Nephron (organoid): Measurements from ENCODE around the gene VAMP1.
"Not testable (repeated sequence)": the region's sequence is repeated elsewhere in the genome, so short reads cannot be mapped to it uniquely, and the experiment has no call there.

Source experiments
- H3K27ac Mint-ChIP-seq, 3 experiments: 2 replicates each; pipeline ENCODE4 v1.8.0; 2020; ENCODE audit warnings: mixed read lengths in 3 of 3, mild to moderate bottlenecking in 2 of 3, moderate library complexity in 1 of 3
- H3K27me3 Mint-ChIP-seq: 2 replicates; pipeline ENCODE4 v1.8.0; 2021; ENCODE audit warnings: low read depth, mild to moderate bottlenecking, moderate library complexity, mixed read lengths
- H3K36me3 Mint-ChIP-seq: 2 replicates; pipeline ENCODE4 v1.8.0; 2020; ENCODE audit warnings: low read depth, mixed read lengths
- H3K4me1 Mint-ChIP-seq: 2 replicates; pipeline ENCODE4 v1.8.0; 2020; ENCODE audit warnings: mixed read lengths
- H3K4me3 Mint-ChIP-seq, 3 experiments: 2 replicates each; pipeline ENCODE4 v1.8.0; 2020; ENCODE audit warnings: mild to moderate bottlenecking in 3 of 3, mixed read lengths in 3 of 3, moderate library complexity in 2 of 3
- H3K9me3 Mint-ChIP-seq: 2 replicates; pipeline ENCODE4 v1.8.0; 2020; ENCODE audit warnings: mixed read lengths
- TF ChIP-seq, protein P1 (sequence below), 3 experiments: fragments of 200-600 bp; sonication (generic); IDR thresholded peaks; one replicate each; pipeline ENCODE4 v1.5.0; 2021; ENCODE audit warnings: antibody characterized with exemption in 3 of 3; ENCODE audit not compliant: unreplicated experiment in 3 of 3

The VAMP1 gene

DNA sequence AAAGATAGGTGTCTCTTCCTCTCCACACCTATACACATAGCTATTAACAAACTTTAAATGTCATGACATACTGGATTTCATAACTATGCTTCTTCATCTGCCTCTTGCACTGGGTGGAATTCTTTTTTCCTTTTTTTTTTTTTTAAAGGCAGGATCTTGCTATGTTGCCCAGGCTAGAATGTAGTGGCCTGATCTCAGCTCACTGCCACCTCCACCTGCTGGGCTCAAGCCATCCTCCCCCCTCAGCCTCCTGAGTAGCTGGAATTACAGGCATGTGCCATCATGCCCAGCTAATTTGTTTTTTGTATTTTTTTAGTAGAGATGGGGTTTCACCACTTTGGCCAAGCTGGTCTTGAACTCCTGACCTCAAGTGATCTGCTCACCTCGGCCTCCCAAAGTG lies 17.8 kb upstream of the VAMP1 start:
- H3K27ac Mint-ChIP-seq, result no peak overlapping the region
- H3K9me3 Mint-ChIP-seq, result no peaks in the 10 kb centered on the region
- peaks cover 4% of the 10 kb centered on the region for H3K36me3 Mint-ChIP-seq
- TF ChIP-seq, protein P1, sequence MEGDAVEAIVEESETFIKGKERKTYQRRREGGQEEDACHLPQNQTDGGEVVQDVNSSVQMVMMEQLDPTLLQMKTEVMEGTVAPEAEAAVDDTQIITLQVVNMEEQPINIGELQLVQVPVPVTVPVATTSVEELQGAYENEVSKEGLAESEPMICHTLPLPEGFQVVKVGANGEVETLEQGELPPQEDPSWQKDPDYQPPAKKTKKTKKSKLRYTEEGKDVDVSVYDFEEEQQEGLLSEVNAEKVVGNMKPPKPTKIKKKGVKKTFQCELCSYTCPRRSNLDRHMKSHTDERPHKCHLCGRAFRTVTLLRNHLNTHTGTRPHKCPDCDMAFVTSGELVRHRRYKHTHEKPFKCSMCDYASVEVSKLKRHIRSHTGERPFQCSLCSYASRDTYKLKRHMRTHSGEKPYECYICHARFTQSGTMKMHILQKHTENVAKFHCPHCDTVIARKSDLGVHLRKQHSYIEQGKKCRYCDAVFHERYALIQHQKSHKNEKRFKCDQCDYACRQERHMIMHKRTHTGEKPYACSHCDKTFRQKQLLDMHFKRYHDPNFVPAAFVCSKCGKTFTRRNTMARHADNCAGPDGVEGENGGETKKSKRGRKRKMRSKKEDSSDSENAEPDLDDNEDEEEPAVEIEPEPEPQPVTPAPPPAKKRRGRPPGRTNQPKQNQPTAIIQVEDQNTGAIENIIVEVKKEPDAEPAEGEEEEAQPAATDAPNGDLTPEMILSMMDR (IDR thresholded peaks at IDR 0.05; ENCODE audit: unreplicated experiment in 3 of 3), result no peak
- H3K27me3 Mint-ChIP-seq, result no peaks in the 10 kb centered on the region
- no peak overlapping the region for H3K4me3 Mint-ChIP-seq
- H3K4me1 Mint-ChIP-seq, result peaks cover 12% of the 10 kb centered on the region

DNA sequence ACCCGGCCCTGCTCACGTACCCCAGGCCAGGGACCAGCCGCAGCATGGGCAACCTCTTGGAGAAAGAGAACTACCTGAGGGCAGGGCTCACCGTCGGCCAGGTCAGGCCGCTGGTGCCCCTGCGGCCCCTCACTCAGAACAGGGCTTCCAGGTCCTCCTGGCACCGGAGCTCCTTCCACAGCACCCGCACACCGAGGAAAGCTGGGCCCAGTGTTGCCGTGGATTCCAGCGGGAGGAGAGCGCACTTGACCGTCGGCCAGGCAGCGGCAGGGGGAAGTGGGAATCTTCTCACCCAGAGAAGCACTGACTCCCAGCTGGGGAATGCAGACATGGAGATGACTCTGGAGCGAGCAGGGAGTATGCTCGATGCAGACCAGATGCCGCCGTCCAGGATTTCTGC lies 7.9 kb upstream of the VAMP1 start:
- Mint-ChIP-seq H3K4me1 (no peaks in the 10 kb centered on the region), H3K27ac (no peak overlapping the region), H3K27me3 (peaks cover 14% of the 10 kb centered on the region), H3K9me3 (peaks cover 3% of the 10 kb centered on the region), H3K36me3 (no peaks in the 10 kb centered on the region), H3K4me3 (no peak overlapping the region)
- TF ChIP-seq, protein P1 (IDR thresholded peaks at IDR 0.05; ENCODE audit: unreplicated experiment in 3 of 3), result no peak

DNA sequence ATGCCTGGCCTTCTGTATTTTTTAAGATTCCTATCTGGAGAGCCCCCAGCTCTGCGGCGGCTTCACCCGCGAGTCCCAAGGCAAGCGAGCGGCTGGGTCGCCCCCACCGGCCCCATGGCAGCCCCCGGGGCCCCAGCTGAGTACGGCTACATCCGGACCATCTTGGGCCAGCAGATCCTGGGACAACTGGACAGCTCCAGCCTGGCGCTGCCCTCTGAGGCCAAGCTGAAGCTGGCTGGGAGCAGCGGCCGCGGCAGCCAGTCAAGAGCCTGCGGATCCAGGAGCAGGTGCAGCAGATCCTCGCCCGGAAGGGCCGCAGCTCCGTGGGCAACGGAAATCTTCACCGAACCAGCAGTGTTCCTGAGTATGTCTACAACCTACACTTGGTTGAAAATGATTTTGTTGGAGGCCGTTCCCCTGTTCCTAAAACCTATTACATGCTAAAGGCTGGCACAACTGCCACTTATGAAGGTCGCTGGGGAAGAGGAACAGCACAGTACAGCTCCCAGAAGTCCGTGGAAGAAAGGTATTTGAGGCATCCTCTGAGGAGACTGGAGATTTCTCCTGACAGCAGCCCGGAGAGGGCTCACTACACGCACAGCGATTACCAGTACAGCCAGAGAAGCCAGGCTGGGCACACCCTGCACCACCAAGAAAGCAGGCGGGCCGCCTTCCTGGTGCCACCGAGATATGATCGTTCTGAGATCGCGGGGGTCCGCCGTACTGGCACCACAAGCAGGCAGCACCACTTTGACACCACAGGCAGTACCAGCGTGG lies 7.3 kb upstream of the VAMP1 start:
- H3K9me3 Mint-ChIP-seq, H3K27ac Mint-ChIP-seq, H3K4me1 Mint-ChIP-seq, H3K4me3 Mint-ChIP-seq, H3K36me3 Mint-ChIP-seq: not testable (repeated sequence)
- H3K27me3 Mint-ChIP-seq, result peaks cover 13% of the 10 kb centered on the region

DNA sequence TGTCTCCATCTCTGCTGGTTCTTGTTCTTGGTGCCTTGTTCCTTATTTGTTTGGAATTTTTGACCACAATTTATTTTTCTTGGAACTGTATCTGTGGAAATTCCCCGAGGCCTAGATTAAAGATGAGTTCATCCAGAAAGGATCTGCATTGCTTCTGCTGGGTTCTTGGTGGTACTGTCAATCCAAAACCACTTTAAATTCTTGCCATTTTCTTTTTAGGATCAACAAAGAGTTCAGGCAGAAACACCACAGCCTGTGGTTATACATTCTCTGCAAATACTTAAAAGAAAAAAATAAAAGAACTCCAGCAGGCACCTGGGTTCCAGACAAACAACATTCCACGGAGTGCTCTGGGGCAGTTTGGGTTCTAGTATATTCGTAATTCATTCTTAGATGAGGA lies 6.0 kb upstream of the VAMP1 start:
- no peak overlapping the region for H3K27ac Mint-ChIP-seq
- no peaks in the 10 kb centered on the region for H3K4me1 Mint-ChIP-seq
- peaks cover 8% of the 10 kb centered on the region for H3K27me3 Mint-ChIP-seq
- H3K9me3 Mint-ChIP-seq, result peaks cover 3% of the 10 kb centered on the region
- TF ChIP-seq, protein P1 (IDR thresholded peaks at IDR 0.05; ENCODE audit: unreplicated experiment in 3 of 3), result no peak
- H3K4me3 Mint-ChIP-seq, result no peak overlapping the region
- no peaks in the 10 kb centered on the region for H3K36me3 Mint-ChIP-seq

DNA sequence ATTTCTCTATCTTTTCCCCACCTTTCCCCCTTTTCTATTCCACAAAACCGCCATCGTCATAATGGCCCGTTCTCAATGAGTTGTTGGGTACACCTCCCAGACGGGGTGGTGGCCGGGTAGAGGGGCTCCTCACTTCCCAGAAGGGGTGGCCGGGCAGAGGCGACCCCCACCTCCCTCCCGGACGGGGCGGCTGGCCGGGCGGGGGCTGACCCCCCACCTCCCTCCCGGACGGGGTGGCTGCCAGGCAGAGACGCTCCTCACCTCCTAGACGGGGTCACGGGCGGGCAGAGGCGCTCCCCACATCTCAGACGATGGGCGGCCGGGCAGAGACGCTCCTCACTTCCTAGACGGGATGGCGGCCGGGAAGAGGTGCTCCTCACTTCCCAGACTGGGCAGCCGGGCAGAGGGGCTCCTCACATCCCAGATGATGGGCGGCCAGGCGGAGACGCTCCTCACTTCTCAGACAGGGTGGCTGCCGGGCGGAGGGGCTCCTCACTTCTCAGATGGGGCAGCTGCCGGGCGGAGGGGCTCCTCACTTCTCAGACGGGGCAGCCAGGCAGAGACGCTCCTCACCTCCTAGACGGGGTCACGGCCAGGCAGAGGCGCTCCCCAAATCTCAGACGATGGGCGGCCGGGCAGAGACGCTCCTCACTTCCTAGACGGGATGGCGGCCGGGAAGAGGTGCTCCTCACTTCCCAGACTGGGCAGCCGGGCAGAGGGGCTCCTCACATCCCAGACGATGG lies 4.9 kb upstream of the VAMP1 start:
- H3K27ac Mint-ChIP-seq, H3K36me3 Mint-ChIP-seq, H3K4me3 Mint-ChIP-seq, H3K4me1 Mint-ChIP-seq, H3K9me3 Mint-ChIP-seq: not testable (repeated sequence)
- peaks cover 14% of the 10 kb centered on the region for H3K27me3 Mint-ChIP-seq

DNA sequence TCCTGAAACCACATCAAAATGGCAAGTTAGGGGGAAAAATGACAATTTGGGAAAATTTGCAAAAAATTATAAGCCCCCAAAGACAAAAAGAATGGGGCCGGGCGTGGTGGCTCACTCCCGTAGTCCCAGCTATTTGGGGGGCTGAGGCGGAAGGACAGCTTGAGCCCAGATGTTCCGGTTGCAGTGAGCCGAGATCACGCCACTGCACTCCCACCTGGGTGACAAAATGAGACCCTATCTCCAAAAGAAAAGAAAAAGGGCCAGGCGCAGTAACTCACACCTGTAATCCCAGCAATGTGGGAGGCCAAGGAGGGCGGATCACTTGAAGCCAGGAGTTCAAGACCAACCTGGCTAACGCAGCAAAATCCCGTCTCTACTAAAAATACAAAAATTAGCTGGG lies 2.0 kb upstream of the VAMP1 start:
- peaks cover 14% of the 10 kb centered on the region for H3K27me3 Mint-ChIP-seq
- H3K36me3 Mint-ChIP-seq, result no peaks in the 10 kb centered on the region

More for the DNA sequence above, 2.0 kb upstream of the VAMP1 start:
- peaks cover 3% of the 10 kb centered on the region for H3K9me3 Mint-ChIP-seq
- peaks cover 26% of the 10 kb centered on the region for H3K4me1 Mint-ChIP-seq
- H3K4me3 Mint-ChIP-seq, result peak overlapping the region; percentile 53 to 69 (median 62)
- H3K27ac Mint-ChIP-seq, result no peak overlapping the region
- TF ChIP-seq, protein P1 (IDR thresholded peaks at IDR 0.05; ENCODE audit: unreplicated experiment in 3 of 3), result no peak
